Astrocyte of the spinal cord (primary cell): ENCODE data around the gene BPIFA1.

Experiments used
- DNase-seq: peaks from one replicate; pipeline ENCODE4 v3.0.0; 2011; ENCODE audit warnings: low read depth, low spot score
- H3K4me3 ChIP-seq: 2 replicates; pipeline ENCODE4 v1.5.1; 2011; ENCODE audit warnings: low read depth, mild to moderate bottlenecking, low read length, moderate library complexity
- CTCF ChIP-seq: IDR thresholded peaks from 2 replicates; pipeline ENCODE4 v1.5.1; 2012; ENCODE audit warnings: low read depth, mild to moderate bottlenecking, low read length, inconsistent platforms
- in situ Hi-C: cut with HindIII; loops from 2 replicates; pipeline ENCODE4 v1.10.0; 2017; ENCODE audit warnings: low sequenced_read_pairs

The BPIFA1 gene

GRCh38 chr20:33282991-33283555 is 47.3 kb downstream of the BPIFA1 start, which contains the start of gene BPIFB1:
Gene BPIFB1, plus strand, starts transcription at chr20:33283214. Its CDS starts 2,860 bp downstream, at chr20:33286074.
- in situ Hi-C loops: no loop called here
- no peak within 1 kb of the TSS for H3K4me3 ChIP-seq
- no peak for DNase-seq
- no peak for TF ChIP-seq CTCF

GRCh38 chr20:33284284-33284683 is 48.5 kb downstream of the BPIFA1 start:
- TF ChIP-seq CTCF: no peak
- in situ Hi-C loops: no loop called here
- no peak for DNase-seq

GRCh38 chr20:33284937-33285336 is 49.1 kb downstream of the BPIFA1 start:
- no peak overlapping the region for H3K4me3 ChIP-seq
- in situ Hi-C loops: no loop called here
- DNase-seq: no peak
- no peak for TF ChIP-seq CTCF

More at GRCh38 chr20:33284284-33284683, 48.5 kb downstream of the BPIFA1 start:
- no peak overlapping the region for H3K4me3 ChIP-seq

- no peak for DNase-seq
- no peak for TF ChIP-seq CTCF
- in situ Hi-C loops: no loop called here
- no peak overlapping the region for H3K4me3 ChIP-seq
Measured at GRCh38 chr20:33285861-33286495, 50.2 kb downstream of the BPIFA1 start.

GRCh38 chr20:33287884-33288283 is 52.1 kb downstream of the BPIFA1 start:
- no peak for TF ChIP-seq CTCF
- in situ Hi-C loops: no loop called here

GRCh38 chr20:33290852-33291251 is 55.1 kb downstream of the BPIFA1 start:
- no peak for DNase-seq
- no peak for TF ChIP-seq CTCF
- in situ Hi-C loops: no loop called here
- H3K4me3 ChIP-seq: no peak overlapping the region

More at GRCh38 chr20:33287884-33288283, 52.1 kb downstream of the BPIFA1 start:
- H3K4me3 ChIP-seq: no peak overlapping the region
- no peak for DNase-seq
